Measurements from ENCODE around the gene CD164. TPM values are rescaled to one million over a fixed set of nuclear protein-coding genes. Genes with fewer than 3 reads are reported as not detected.

CD164 gene
- total and polyA plus RNA-seq, 2 experiments from 2014 or later = 105 to 181 TPM

GRCh38 chr6:109420751-109421150 lies 38.5 kb upstream of the CD164 start:
- Histone ChIP-seq H3K9me3 (ENCODE audit: low read depth) (no peaks in the 10 kb centered on the region), H3K36me3 (no peaks in the 10 kb centered on the region), H3K27ac (no peak overlapping the region), H3K4me3 (no peak overlapping the region), H3K27me3 (no peaks in the 10 kb centered on the region), H3K4me1 (ENCODE audit: low read depth) (no peaks in the 10 kb centered on the region)
- DNase-seq (ENCODE audit: low read depth in 1 of 2, low spot score in 1 of 2) = no peak
- no peak for TF ChIP-seq CTCF (IDR thresholded peaks at IDR 0.05; ENCODE audit: low read depth, low read length)

GRCh38 chr6:109417646-109418045 lies 35.4 kb upstream of the CD164 start:
- H3K9me3 ChIP-seq (ENCODE audit: low read depth) = no peaks in the 10 kb centered on the region

GRCh38 chr6:109411034-109411433 lies 28.8 kb upstream of the CD164 start:
- H3K4me3 ChIP-seq = no peak overlapping the region
- H3K36me3 ChIP-seq = no peaks in the 10 kb centered on the region
- no peak for DNase-seq (ENCODE audit: low read depth in 1 of 2, low spot score in 1 of 2)
- H3K9me3 ChIP-seq (ENCODE audit: low read depth) = no peaks in the 10 kb centered on the region
- H3K4me1 ChIP-seq (ENCODE audit: low read depth) = no peaks in the 10 kb centered on the region
- H3K27me3 ChIP-seq = no peaks in the 10 kb centered on the region
- H3K27ac ChIP-seq = no peak overlapping the region
- no peak for TF ChIP-seq CTCF (IDR thresholded peaks at IDR 0.05; ENCODE audit: low read depth, low read length)

More at GRCh38 chr6:109417646-109418045, 35.4 kb upstream of the CD164 start:
- Histone ChIP-seq H3K4me1 (ENCODE audit: low read depth) (no peaks in the 10 kb centered on the region), H3K27me3 (no peaks in the 10 kb centered on the region), H3K27ac (no peak overlapping the region), H3K36me3 (no peaks in the 10 kb centered on the region), H3K4me3 (no peak overlapping the region)
- TF ChIP-seq CTCF (IDR thresholded peaks at IDR 0.05; ENCODE audit: low read depth, low read length) = no peak
- DNase-seq (ENCODE audit: low read depth in 1 of 2, low spot score in 1 of 2) = no peak

- Histone ChIP-seq H3K9me3 (ENCODE audit: low read depth) (no peaks in the 10 kb centered on the region), H3K4me3 (no peak overlapping the region), H3K27ac (no peak overlapping the region), H3K4me1 (ENCODE audit: low read depth) (no peaks in the 10 kb centered on the region), H3K36me3 (no peaks in the 10 kb centered on the region), H3K27me3 (no peaks in the 10 kb centered on the region)
- no peak for TF ChIP-seq CTCF (IDR thresholded peaks at IDR 0.05; ENCODE audit: low read depth, low read length)
- peak in 1 of 2 donors; percentile 85 for DNase-seq (ENCODE audit: low read depth in 1 of 2, low spot score in 1 of 2)
Measured at GRCh38 chr6:109406196-109406595, 23.9 kb upstream of the CD164 start.

- H3K4me1 ChIP-seq (ENCODE audit: low read depth) = no peaks in the 10 kb centered on the region
- H3K27me3 ChIP-seq = no peaks in the 10 kb centered on the region
- TF ChIP-seq CTCF (IDR thresholded peaks at IDR 0.05; ENCODE audit: low read depth, low read length) = peak; percentile 54
- peak in 1 of 2 donors; percentile 55 for DNase-seq (ENCODE audit: low read depth in 1 of 2, low spot score in 1 of 2)
- no peak overlapping the region for H3K4me3 ChIP-seq
- H3K9me3 ChIP-seq (ENCODE audit: low read depth) = no peaks in the 10 kb centered on the region
- H3K27ac ChIP-seq = no peak overlapping the region
- no peaks in the 10 kb centered on the region for H3K36me3 ChIP-seq
Measured at GRCh38 chr6:109397020-109397419, 14.8 kb upstream of the CD164 start.
